HG02938 (cell line): ENCODE data around the gene DNM2.
"Not testable (repeated sequence)": the region's sequence is repeated elsewhere in the genome, so short reads cannot be mapped to it uniquely, and the experiment has no call there.

ENCODE experiments used
- ATAC-seq: cut with Tn5 transposase; IDR thresholded peaks from one replicate; pipeline ENCODE4 v1.9.1; 2021; ENCODE audit warnings: mild to moderate bottlenecking, moderate library complexity; ENCODE audit not compliant: unreplicated experiment

The DNM2 gene

GRCh38 chr19:10717356-10718204 lies at the start of gene DNM2:
DNM2 (plus strand) TSS chr19:10718079; CDS start chr19:10718243, 164 bp downstream.
- peak; percentile 86 for ATAC-seq

GRCh38 chr19:10669246-10669645 lies 48.6 kb upstream of the DNM2 start:
- no peak for ATAC-seq

DNA sequence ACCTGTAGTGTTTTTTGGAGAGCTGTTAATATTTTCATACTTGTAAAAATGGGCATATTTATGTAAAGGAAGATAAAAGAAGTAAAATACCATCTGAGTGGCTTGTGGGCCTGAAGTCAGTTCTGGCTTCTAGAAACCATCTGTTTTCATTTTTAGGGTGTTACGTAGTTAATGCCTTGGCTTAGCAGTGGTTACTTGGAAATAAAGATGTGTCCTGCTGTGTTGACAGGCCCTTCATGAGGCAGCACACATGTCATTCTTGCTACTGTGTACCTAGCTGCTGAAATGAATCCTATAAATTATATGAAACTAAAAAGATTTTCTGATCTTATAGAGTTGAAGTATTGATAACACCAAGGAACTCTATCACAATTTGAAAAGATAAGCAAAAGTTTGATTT lies 47.7 kb upstream of the DNM2 start:
- ATAC-seq, result no peak

GRCh38 chr19:10670876-10671804 lies 46.7 kb upstream of the DNM2 start:
- ATAC-seq, result no peak

GRCh38 chr19:10671922-10672321 lies 46.0 kb upstream of the DNM2 start:
- ATAC-seq, result not testable (repeated sequence)

- not testable (repeated sequence) for ATAC-seq
Measured at GRCh38 chr19:10675214-10675613, 42.7 kb upstream of the DNM2 start.

GRCh38 chr19:10677751-10678150 lies 40.1 kb upstream of the DNM2 start:
- no peak for ATAC-seq

DNA sequence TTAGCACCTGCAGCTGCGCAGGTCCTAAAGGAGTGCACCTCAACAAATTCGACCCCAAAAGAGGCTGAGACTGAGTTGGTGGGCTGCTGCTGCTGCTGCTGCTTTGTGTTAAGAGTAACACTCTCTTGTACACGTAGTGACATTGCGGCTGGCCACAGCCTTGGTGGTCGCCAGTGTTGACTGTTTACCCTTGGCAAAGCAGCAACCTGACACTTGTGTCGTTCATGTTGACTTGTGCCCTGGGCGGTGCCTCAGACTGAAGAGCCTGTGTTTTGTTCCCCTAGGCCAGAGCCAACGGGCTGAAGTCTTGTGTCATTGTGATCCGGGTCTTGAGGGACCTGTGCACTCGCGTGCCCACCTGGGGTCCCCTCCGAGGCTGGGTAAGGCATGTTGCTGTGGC lies 39.1 kb upstream of the DNM2 start:
- ATAC-seq, result no peak

GRCh38 chr19:10679743-10680142 lies 38.1 kb upstream of the DNM2 start:
- no peak for ATAC-seq

DNA sequence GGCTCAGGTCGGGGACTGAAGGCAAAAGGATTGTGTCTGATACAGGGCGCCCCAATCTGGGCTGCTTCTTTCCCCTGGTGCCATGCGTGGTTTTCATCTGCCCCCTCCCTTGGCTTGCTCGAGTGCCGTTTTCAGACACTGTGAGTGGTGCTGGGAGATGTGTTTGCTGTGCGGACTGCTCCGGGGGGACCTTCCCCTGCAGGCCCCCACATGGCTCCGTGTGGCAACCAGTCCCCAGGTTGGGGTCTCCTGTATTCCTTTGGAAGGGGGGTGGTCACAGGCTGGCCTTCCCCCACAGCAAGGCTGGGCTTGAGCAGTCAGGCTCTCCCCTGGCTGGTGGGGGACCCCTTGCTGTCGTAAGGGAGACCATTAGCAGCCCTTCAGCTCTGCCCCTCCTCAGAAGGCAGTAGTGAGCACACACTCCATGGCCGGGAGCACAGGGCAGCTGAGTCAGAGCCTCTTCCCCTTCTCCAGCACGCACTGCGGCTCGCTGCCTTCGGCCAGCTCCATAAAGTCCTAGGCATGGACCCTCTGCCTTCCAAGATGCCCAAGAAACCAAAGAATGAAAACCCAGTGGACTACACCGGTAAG lies 37.2 kb upstream of the DNM2 start:
- ATAC-seq, result no peak

GRCh38 chr19:10681658-10682057 lies 36.2 kb upstream of the DNM2 start:
- ATAC-seq, result no peak

DNA sequence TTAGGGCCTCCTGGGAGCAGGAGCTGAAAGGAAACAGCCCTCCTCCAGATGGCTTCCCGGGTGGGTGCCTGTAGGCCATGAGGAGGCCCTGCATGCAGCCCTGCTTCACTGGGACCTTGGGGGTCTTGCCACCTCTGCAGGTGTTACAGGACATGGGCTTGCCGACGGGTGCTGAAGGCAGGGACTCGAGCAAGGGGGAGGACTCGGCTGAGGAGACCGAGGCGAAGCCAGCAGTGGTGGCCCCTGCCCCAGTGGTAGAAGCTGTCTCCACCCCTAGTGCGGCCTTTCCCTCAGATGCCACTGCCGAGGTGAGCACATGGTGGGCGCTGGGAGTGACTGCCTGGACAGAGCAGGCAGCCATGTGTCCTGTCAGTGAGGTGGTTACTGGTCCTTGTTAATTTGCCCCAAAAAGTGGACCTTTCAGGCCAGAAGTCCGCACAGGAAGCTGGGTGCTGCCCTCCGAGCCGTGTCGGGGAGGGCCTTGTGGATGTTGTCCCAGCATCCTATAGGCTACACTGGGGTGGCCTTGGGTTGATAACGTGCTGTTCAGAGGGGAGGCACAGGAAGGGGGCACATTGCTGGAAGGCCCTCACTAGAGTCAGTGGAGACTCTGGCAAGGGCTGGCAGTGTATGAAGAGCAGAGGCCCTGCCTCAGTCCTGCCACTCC lies 35.3 kb upstream of the DNM2 start:
- no peak for ATAC-seq

DNA sequence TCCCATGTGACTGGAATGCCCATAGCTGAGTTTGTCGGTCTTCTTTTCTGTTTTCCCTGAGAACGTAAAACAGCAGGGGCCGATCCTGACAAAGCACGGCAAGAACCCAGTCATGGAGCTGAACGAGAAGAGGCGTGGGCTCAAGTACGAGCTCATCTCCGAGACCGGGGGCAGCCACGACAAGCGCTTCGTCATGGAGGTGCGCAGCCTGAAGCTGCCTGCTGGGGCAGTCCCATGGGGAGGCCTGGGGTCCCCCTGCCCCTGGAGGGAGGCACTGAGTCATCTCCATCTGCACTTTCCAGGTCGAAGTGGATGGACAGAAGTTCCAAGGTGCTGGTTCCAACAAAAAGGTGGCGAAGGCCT lies 34.8 kb upstream of the DNM2 start:
- no peak for ATAC-seq

DNA sequence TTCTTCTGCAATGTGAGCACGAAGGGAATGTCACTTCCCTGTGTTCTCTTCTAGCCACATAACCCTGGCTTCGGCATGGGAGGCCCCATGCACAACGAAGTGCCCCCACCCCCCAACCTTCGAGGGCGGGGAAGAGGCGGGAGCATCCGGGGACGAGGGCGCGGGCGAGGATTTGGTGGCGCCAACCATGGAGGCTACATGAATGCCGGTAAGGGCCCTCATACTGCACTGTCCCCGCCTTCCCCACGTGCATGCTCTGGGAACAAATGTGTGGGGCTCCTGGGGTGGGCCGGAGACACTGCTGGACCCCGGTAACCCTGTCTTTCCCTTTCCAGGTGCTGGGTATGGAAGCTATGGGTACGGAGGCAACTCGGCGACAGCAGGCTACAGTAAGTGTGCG lies 34.3 kb upstream of the DNM2 start:
- no peak for ATAC-seq

GRCh38 chr19:10685210-10685609 lies 32.7 kb upstream of the DNM2 start:
- no peak for ATAC-seq

DNA sequence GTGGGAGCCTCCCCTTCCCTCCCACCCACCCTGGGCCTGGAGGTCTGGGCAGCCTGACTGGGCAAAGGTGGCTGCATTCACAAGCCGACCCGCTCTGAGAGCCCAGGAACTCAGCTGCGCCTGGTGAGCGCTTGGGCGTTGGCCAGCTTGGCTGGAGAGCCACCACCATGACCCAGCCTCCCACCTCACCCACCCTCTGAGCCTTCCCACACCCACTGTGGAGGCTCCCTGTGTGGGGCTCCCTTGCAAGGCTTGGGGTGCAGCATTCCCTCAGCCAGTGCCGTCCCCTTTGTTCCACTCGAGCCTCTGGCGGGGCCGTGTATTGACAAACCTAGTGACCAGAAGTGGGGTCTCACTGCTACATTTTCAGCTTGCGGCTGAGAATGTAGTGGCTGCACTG lies 31.7 kb upstream of the DNM2 start:
- ATAC-seq, result no peak

DNA sequence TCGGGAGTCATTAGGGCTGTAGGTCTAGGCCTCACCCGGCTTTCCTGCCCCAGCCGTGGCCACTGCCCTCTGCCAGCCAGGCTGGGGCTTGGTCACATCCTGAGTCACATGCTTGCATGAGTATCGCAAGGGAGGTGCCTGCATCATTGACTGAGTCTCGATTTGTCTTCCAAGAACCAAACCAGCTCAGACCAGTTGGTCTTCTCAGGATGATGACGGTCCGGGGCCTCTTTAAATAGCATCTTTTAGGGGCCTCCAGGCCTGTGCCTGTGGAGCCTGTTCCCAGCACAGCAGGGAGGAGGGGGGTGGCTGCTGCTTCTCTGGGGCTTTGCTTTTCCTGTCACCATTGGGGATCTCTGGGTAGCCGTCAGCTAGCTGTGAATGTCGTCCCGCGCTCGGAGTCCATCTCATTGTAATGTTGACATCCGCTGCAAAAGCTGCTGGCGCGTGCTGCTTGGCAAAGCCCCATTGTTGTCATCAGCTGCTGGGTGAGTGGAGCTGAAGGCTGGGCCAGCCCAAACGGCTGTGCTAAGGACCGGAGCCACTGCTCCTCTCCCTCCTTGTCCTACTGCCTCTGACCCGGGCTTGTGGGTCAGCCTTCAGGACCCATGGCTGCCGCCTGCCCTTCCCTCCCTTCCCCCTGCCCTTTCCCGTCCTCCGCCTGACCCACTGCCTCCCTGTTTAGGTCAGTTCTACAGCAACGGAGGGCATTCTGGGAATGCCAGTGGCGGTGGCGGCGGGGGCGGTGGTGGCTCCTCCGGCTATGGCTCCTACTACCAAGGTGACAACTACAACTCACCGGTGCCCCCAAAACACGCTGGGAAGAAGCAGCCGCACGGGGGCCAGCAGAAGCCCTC lies 31.0 kb upstream of the DNM2 start:
- no peak for ATAC-seq

GRCh38 chr19:10687518-10688288 lies 30.2 kb upstream of the DNM2 start:
- ATAC-seq, result no peak

- ATAC-seq, result no peak
Measured at GRCh38 chr19:10688545-10689280, 29.2 kb upstream of the DNM2 start.
